PC-9 (cell line): ENCODE data around the gene PRPS1. TPM values are rescaled to one million over a fixed set of nuclear protein-coding genes. Genes with fewer than 3 reads are reported as not detected.

ENCODE experiments used
- Bru-seq: library from RNA; stranded (reverse); fragments of 400-500 nt; gene quantifications from one replicate; lab custom pipeline; 2021; lab: Mats Ljungman, UMichigan
- BruChase-seq, 2 experiments: library from RNA; stranded (reverse); fragments of 400-500 nt; gene quantifications; one replicate each; lab custom pipeline; 2021; lab: Mats Ljungman, UMichigan
- BruUV-seq: library from RNA; stranded (reverse); fragments of 400-500 nt; replicated peaks from 2 replicates; lab custom pipeline; 2021; lab: Mats Ljungman, UMichigan
- CTCF ChIA-PET: fragments of 300-600 bp; sonication (Branson Sonifier 250); formaldehyde crosslinking; loops from one replicate; lab custom pipeline; 2022; ENCODE audit warnings: antibody characterized with exemption; lab: Charles Lee
- POLR2A ChIA-PET: fragments of 300-600 bp; sonication (Branson Sonifier 250); formaldehyde crosslinking; loops from one replicate; lab custom pipeline; 2022; ENCODE audit warnings: antibody characterized with exemption; ENCODE audit not compliant: unreplicated experiment; lab: Charles Lee
- DNase-seq, 2 experiments: peaks; one replicate each; pipeline versions ENCODE4 v3.0.0 to v3.0.0-alpha.2; 2015 to 2022; ENCODE audit warnings: mixed read lengths in 1 of 2
- H2AFZ ChIP-seq: fragments of 200-600 bp; sonication (generic); 2 replicates; pipeline ENCODE4 v1.8.1; 2017; ENCODE audit warnings: antibody characterized with exemption
- H3F3A ChIP-seq: fragments of 200-600 bp; sonication (generic); 2 replicates; pipeline ENCODE4 v1.8.1; 2017; ENCODE audit warnings: antibody characterized with exemption, mild to moderate bottlenecking, low read depth; ENCODE audit not compliant: insufficient read depth
- H3K27ac ChIP-seq: fragments of 200-600 bp; sonication (generic); 2 replicates; pipeline ENCODE4 v1.6.1; 2016; ENCODE audit warnings: mixed run types
- H3K27me3 ChIP-seq: fragments of 200-600 bp; sonication (generic); 2 replicates; pipeline ENCODE4 v1.6.1; 2016; ENCODE audit warnings: low read depth, mixed run types; ENCODE audit not compliant: insufficient read depth
- H3K36me3 ChIP-seq: fragments of 200-600 bp; sonication (generic); 2 replicates; pipeline ENCODE4 v1.6.1; 2016; ENCODE audit warnings: low read depth, mixed run types
- H3K4me1 ChIP-seq: fragments of 200-600 bp; sonication (generic); replicated peaks from 2 replicates; pipeline ENCODE4 v1.6.1; 2016; ENCODE audit warnings: mixed run types; ENCODE audit not compliant: insufficient read depth
- H3K4me2 ChIP-seq: fragments of 200-600 bp; sonication (generic); 2 replicates; pipeline ENCODE4 v1.6.1; 2017; ENCODE audit warnings: mixed run types
- H3K4me3 ChIP-seq: fragments of 200-600 bp; sonication (generic); 2 replicates; pipeline ENCODE4 v1.6.1; 2016; ENCODE audit warnings: mixed run types
- H3K79me2 ChIP-seq: fragments of 200-600 bp; sonication (generic); 2 replicates; pipeline ENCODE4 v1.6.1; 2017; ENCODE audit warnings: low read depth, mixed run types
- H3K9me2 ChIP-seq: fragments of 200-600 bp; sonication (generic); 2 replicates; pipeline ENCODE4 v1.8.1; 2017; ENCODE audit warnings: mild to moderate bottlenecking; ENCODE audit not compliant: insufficient read depth
- H3K9me3 ChIP-seq: fragments of 200-600 bp; sonication (generic); 2 replicates; pipeline ENCODE4 v1.8.1; 2016; ENCODE audit warnings: low read depth; ENCODE audit not compliant: insufficient read depth
- H4K20me1 ChIP-seq: fragments of 200-600 bp; sonication (generic); 2 replicates; pipeline ENCODE4 v1.8.1; 2017; ENCODE audit not compliant: insufficient read depth
- CTCF ChIP-seq: fragments of 200-600 bp; sonication (generic); conservative IDR thresholded peaks from 2 replicates; pipeline ENCODE4 v1.6.1; 2017; ENCODE audit warnings: mixed run types, antibody characterized with exemption, mild to moderate bottlenecking, moderate library complexity
- EZH2 ChIP-seq: fragments of 200-600 bp; sonication (generic); IDR thresholded peaks from 2 replicates; pipeline ENCODE4 v1.8.0; 2017; ENCODE audit warnings: antibody characterized with exemption, low read depth
- intact Hi-C: fragments of 100-400 bp; cut with micrococcal nuclease; formaldehyde crosslinking; loops from one replicate; pipeline ENCODE4 v1.10.0; 2022; ENCODE audit not compliant: unreplicated experiment
- long read RNA-seq: library from polyadenylated mRNA; stranded (forward); transcript quantifications from one replicate; pipeline ENCODE4 v2.0.0, GENCODE V29; 2022
- total RNA-seq: library from RNA; stranded (reverse); gene quantifications from 2 replicates; pipeline ENCODE4 v1.2.3, GENCODE V29; 2021

Gene PRPS1
- total RNA-seq (67.4 and 67.9 TPM in 2 replicates), Bru-seq, nascent RNA (percentile 88 among the genes with signal in this experiment), BruChase-seq, experiment 1, labeled RNA remaining after a 2-hour chase (percentile 73 among the genes with signal in this experiment), BruChase-seq, experiment 2, labeled RNA remaining after a 6-hour chase (percentile 95 among the genes with signal in this experiment)
- long read RNA-seq, transcript PRPS1-204 (7 exons, 2,152 nt) = major isoform, 33 of 43 reads
- long read RNA-seq, partial matches to known transcripts = 9 of 43 reads
- long read RNA-seq, other reads (novel, unspliced or antisense) = 1 of 43 reads

- TF ChIP-seq CTCF (no peak), EZH2 (no peak)
- POLR2A ChIA-PET = interaction anchor here (0.6 to 1.6 kb wide), 7 partner anchors 26 to 526 kb away, joined by 3 to 7 read pairs (median 4); no protein-coding TSS in a partner anchor
- Histone ChIP-seq H3F3A (peaks cover 23% of the 10 kb centered on the region), H3K9me2 (no peaks in the 10 kb centered on the region), H2AFZ (peak within 1 kb of the TSS; percentile 91), H3K79me2 (peaks cover 44% of the 10 kb centered on the region), H3K27ac (peak within 1 kb of the TSS; percentile 57), H3K4me2 (peak within 1 kb of the TSS; percentile 81), H4K20me1 (no peaks in the 10 kb centered on the region; the same call in 1 of the 2 replicates), H3K9me3 (no peaks in the 10 kb centered on the region), H3K4me1 (peaks cover 40% of the 10 kb centered on the region), H3K27me3 (no peaks in the 10 kb centered on the region), H3K36me3 (0 out of 2 replicates have a peak, but pooled peaks cover 6% of the 10 kb centered on the region), H3K4me3 (peak within 1 kb of the TSS; percentile 74)
- DNase-seq = peak; percentile 93 to 97
- intact Hi-C loops = loop anchor here (1.0 to 5.0 kb wide), 4 partner anchors 27 to 146 kb away; no protein-coding TSS in a partner anchor
- CTCF ChIA-PET = interaction anchor here (0.6 to 1.4 kb wide), 4 partner anchors 31 to 147 kb away, joined by 3 to 8 read pairs (median 4); partner anchors contain the start of gene TSC22D3
- TSS peak; percentile 55 for BruUV-seq
These were observed at the start of gene PRPS1 for GRCh38 chrX:107627838-107628661. Gene PRPS1, plus strand, starts transcription at chrX:107628510. Its CDS starts 119 bp downstream, at chrX:107628629.

- no peaks in the 10 kb centered on the region for H4K20me1 ChIP-seq
- peaks cover 13% of the 10 kb centered on the region for H3K4me1 ChIP-seq
- peaks cover 9% of the 10 kb centered on the region for H3F3A ChIP-seq
- CTCF ChIA-PET = no interaction called here
- no peaks in the 10 kb centered on the region for H3K36me3 ChIP-seq
- H3K27ac ChIP-seq = no peak overlapping the region
- BruUV-seq = no TSS peak
- POLR2A ChIA-PET = no interaction called here
- no peaks in the 10 kb centered on the region for H3K9me2 ChIP-seq
- no peaks in the 10 kb centered on the region; the same call in 1 of the 2 replicates for H3K9me3 ChIP-seq
- H3K79me2 ChIP-seq = no peaks in the 10 kb centered on the region
- intact Hi-C loops = no loop called here
- no peak overlapping the region for H3K4me2 ChIP-seq
- H3K4me3 ChIP-seq = no peak overlapping the region
- no peak overlapping the region for H2AFZ ChIP-seq
- TF ChIP-seq EZH2 (no peak), CTCF (no peak)
- no peaks in the 10 kb centered on the region for H3K27me3 ChIP-seq
- no peak for DNase-seq
These were observed 48.4 kb upstream of the PRPS1 start for GRCh38 chrX:107579956-107580355.

GRCh38 chrX:107581923-107582322 is 46.4 kb upstream of the PRPS1 start:
- no peak for TF ChIP-seq CTCF
- TF ChIP-seq EZH2 = no peak
- ChIA-PET POLR2A (no interaction called here), CTCF (no interaction called here)
- Histone ChIP-seq H3K36me3 (no peaks in the 10 kb centered on the region), H3K79me2 (no peaks in the 10 kb centered on the region), H3F3A (no peaks in the 10 kb centered on the region), H3K9me2 (no peaks in the 10 kb centered on the region), H2AFZ (no peak overlapping the region), H3K9me3 (no peaks in the 10 kb centered on the region; the same call in 1 of the 2 replicates), H3K4me2 (no peak overlapping the region), H3K4me3 (no peak overlapping the region), H3K27me3 (no peaks in the 10 kb centered on the region), H3K27ac (no peak overlapping the region), H3K4me1 (no peaks in the 10 kb centered on the region), H4K20me1 (no peaks in the 10 kb centered on the region)
- BruUV-seq = no TSS peak
- no peak for DNase-seq
- intact Hi-C loops = no loop called here
